Measurements from ENCODE around the gene APOA1.

The APOA1 gene

GRCh38 chr11:116837231-116838091 is at the start of gene APOA1:
APOA1 (minus strand) TSS chr11:116837622; CDS start chr11:116837387, 235 bp downstream.
- no peak for DNase-seq

- DNase-seq: no peak
Observed at GRCh38 chr11:116885951-116886655, 48.7 kb upstream of the APOA1 start.

GRCh38 chr11:116882386-116882785 is 45.0 kb upstream of the APOA1 start:
- peak; percentile 46 for DNase-seq

- no peak for DNase-seq
Observed at GRCh38 chr11:116881143-116881542, 43.7 kb upstream of the APOA1 start.

- DNase-seq: peak; percentile 59
Observed at GRCh38 chr11:116879800-116880625, 42.6 kb upstream of the APOA1 start.

GRCh38 chr11:116876656-116877055 is 39.2 kb upstream of the APOA1 start:
- no peak for DNase-seq

GRCh38 chr11:116875194-116875593 is 37.8 kb upstream of the APOA1 start:
- no peak for DNase-seq

GRCh38 chr11:116874251-116874650 is 36.8 kb upstream of the APOA1 start:
- no peak for DNase-seq

- no peak for DNase-seq
Observed at GRCh38 chr11:116873381-116873780, 36.0 kb upstream of the APOA1 start.

GRCh38 chr11:116871248-116871647 is 33.8 kb upstream of the APOA1 start:
- no peak for DNase-seq

- no peak for DNase-seq
Observed at GRCh38 chr11:116870054-116870453, 32.6 kb upstream of the APOA1 start.

- no peak for DNase-seq
Observed at GRCh38 chr11:116869610-116870009, 32.2 kb upstream of the APOA1 start.

- DNase-seq: no peak
Observed at GRCh38 chr11:116868066-116868465, 30.6 kb upstream of the APOA1 start.

GRCh38 chr11:116867619-116868018 is 30.2 kb upstream of the APOA1 start:
- no peak for DNase-seq

- no peak for DNase-seq
Observed at GRCh38 chr11:116866804-116867455, 29.5 kb upstream of the APOA1 start.

- no peak for DNase-seq
Observed at GRCh38 chr11:116865696-116866095, 28.3 kb upstream of the APOA1 start.

GRCh38 chr11:116864531-116864930 is 27.1 kb upstream of the APOA1 start:
- no peak for DNase-seq

- no peak for DNase-seq
Observed at GRCh38 chr11:116862951-116863350, 25.5 kb upstream of the APOA1 start.

- DNase-seq: no peak
Observed at GRCh38 chr11:116862185-116862584, 24.8 kb upstream of the APOA1 start.

- DNase-seq: peak; percentile 41
Observed at GRCh38 chr11:116861539-116861938, 24.1 kb upstream of the APOA1 start.

- no peak for DNase-seq
Observed at GRCh38 chr11:116860303-116860702, 22.9 kb upstream of the APOA1 start.

GRCh38 chr11:116859175-116859574 is 21.8 kb upstream of the APOA1 start:
- DNase-seq: no peak

- DNase-seq: no peak
Observed at GRCh38 chr11:116857936-116858335, 20.5 kb upstream of the APOA1 start.

All from activated CD4-positive, alpha-beta T cell treated with anti-CD3 and anti-CD28 coated beads, Interleukin-2, amount 50 U/mL, for 16 hours (primary cell).